Testis (tissue), 3 donors: ENCODE measurements around the gene C10orf67. TPM values are rescaled to one million over a fixed set of nuclear protein-coding genes. Genes with fewer than 3 reads are reported as not detected.

Experiments
- DNase-seq: peaks from one replicate; pipeline ENCODE4 v3.0.0-alpha.2; 2019
- H3K27ac ChIP-seq, 2 donors: fragments of 200-600 bp; sonication (generic); one replicate each; pipeline ENCODE4 v1.5.1; 2019
- H3K27me3 ChIP-seq: fragments of 200-600 bp; sonication (generic); one replicate; pipeline ENCODE4 v1.5.1; 2019
- H3K36me3 ChIP-seq: fragments of 200-600 bp; sonication (generic); one replicate; pipeline ENCODE4 v1.5.1; 2017; ENCODE audit warnings: low read depth; ENCODE audit errors: missing control alignments
- H3K4me1 ChIP-seq: fragments of 200-600 bp; sonication (generic); one replicate; pipeline ENCODE4 v1.5.1; 2019
- H3K4me3 ChIP-seq, 2 donors: fragments of 200-600 bp; sonication (generic); one replicate each; pipeline ENCODE4 v1.5.1; 2017 to 2019
- H3K9me3 ChIP-seq: fragments of 200-600 bp; sonication (generic); one replicate; pipeline ENCODE4 v1.5.1; 2017
- POLR2A ChIP-seq: fragments of 450-650 bp; IDR thresholded peaks from one replicate; pipeline ENCODE4 v1.6.1; 2017; ENCODE audit warnings: antibody characterized with exemption, mild to moderate bottlenecking, moderate library complexity
- WGBS, 2 donors: methylation state at CpG; one replicate each; pipeline ENCODE4 v1.1.5; 2018; 5-methylcytosine and 5-hydroxymethylcytosine counted together
- intact Hi-C: fragments of 100-400 bp; cut with DNase I; formaldehyde crosslinking; loops from one replicate; pipeline ENCODE4 v1.15.1; 2023; ENCODE audit warnings: low total_unique reads
- polyA plus RNA-seq: library from polyadenylated mRNA; stranded (reverse); fragments of 350-450 nt; fragmentation: Illumina TruSeq; extraction: RNeasy Lipid Tissue Mini Kit (QIAGEN cat#74804); gene quantifications from one replicate; pipeline ENCODE4 v1.2.3, GENCODE V29; 2014; ENCODE audit warnings: low read depth, low replicate concordance; ENCODE audit not compliant: insufficient read depth
- total RNA-seq, 2 donors: library from RNA; depleted of rRNA; stranded (reverse); fragments of >200 nt; gene quantifications; one replicate each; pipeline ENCODE4 v1.2.3, GENCODE V29; 2016
- TF ChIP-seq, protein P1 (sequence below), 3 experiments: fragments of 450-650 bp in 2 of 3; fragments of 200-600 bp in 1 of 3; sonication (generic) in 1 of 3; IDR thresholded peaks; one replicate each; pipeline ENCODE4 v1.5.1; 2016 to 2019; ENCODE audit warnings: antibody characterized with exemption in 3 of 3, mild to moderate bottlenecking in 2 of 3, moderate library complexity in 1 of 3

The C10orf67 gene
- total and polyA plus RNA-seq, 3 donors from 2014 or later = 3.0 to 11.1 (median 7.1) TPM

- WGBS, 2 donors = 2 to 5% methylated on average over 19 of the region's 19 CpGs
- no peaks in the 10 kb centered on the region for H3K27me3 ChIP-seq
- intact Hi-C loops = no loop called here
- H3K9me3 ChIP-seq = no peaks in the 10 kb centered on the region
- H3K36me3 ChIP-seq = no peaks in the 10 kb centered on the region
- H3K27ac ChIP-seq = no peak overlapping the region
- TF ChIP-seq POLR2A = no peak
- TF ChIP-seq, protein P1, sequence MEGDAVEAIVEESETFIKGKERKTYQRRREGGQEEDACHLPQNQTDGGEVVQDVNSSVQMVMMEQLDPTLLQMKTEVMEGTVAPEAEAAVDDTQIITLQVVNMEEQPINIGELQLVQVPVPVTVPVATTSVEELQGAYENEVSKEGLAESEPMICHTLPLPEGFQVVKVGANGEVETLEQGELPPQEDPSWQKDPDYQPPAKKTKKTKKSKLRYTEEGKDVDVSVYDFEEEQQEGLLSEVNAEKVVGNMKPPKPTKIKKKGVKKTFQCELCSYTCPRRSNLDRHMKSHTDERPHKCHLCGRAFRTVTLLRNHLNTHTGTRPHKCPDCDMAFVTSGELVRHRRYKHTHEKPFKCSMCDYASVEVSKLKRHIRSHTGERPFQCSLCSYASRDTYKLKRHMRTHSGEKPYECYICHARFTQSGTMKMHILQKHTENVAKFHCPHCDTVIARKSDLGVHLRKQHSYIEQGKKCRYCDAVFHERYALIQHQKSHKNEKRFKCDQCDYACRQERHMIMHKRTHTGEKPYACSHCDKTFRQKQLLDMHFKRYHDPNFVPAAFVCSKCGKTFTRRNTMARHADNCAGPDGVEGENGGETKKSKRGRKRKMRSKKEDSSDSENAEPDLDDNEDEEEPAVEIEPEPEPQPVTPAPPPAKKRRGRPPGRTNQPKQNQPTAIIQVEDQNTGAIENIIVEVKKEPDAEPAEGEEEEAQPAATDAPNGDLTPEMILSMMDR (IDR thresholded peaks at IDR 0.05) = no peak
- H3K4me1 ChIP-seq = no peaks in the 10 kb centered on the region
- DNase-seq = no peak
- peak overlapping the region in 1 of 2 donors; percentile 18 for H3K4me3 ChIP-seq
These were observed 151.0 kb downstream of the C10orf67 start for GRCh38 chr10:23193435-23194074.

- Histone ChIP-seq H3K4me1 (no peaks in the 10 kb centered on the region), H3K4me3 (peak overlapping the region; percentile 18 to 40), H3K9me3 (no peaks in the 10 kb centered on the region), H3K27ac (no peak overlapping the region), H3K36me3 (no peaks in the 10 kb centered on the region), H3K27me3 (no peaks in the 10 kb centered on the region)
- intact Hi-C loops = no loop called here
- no peak for DNase-seq
- WGBS, 2 donors = 1 to 3% methylated on average over 6 to 61 of the region's 100 CpGs
- TF ChIP-seq POLR2A = no peak
- TF ChIP-seq, protein P1 (IDR thresholded peaks at IDR 0.05) = no peak
These were observed 151.7 kb downstream of the C10orf67 start for GRCh38 chr10:23192712-23193434.

GRCh38 chr10:23191764-23192711 is 152.6 kb downstream of the C10orf67 start, which contains the start of gene PTF1A:
TSS of gene PTF1A (plus strand) at chr10:23192312. CDS start at chr10:23192531, 219 bp downstream.
- H3K27ac ChIP-seq = no peak within 1 kb of the TSS
- WGBS, 2 donors = 1% methylated on average over 88 of the region's 107 CpGs; no CpG with 5 or more reads in 1 of the 2 donors
- H3K36me3 ChIP-seq = no peaks in the 10 kb centered on the region
- H3K27me3 ChIP-seq = no peaks in the 10 kb centered on the region
- TF ChIP-seq, protein P1 (IDR thresholded peaks at IDR 0.05) = no peak
- no peak for TF ChIP-seq POLR2A
- H3K4me1 ChIP-seq = no peaks in the 10 kb centered on the region
- peak within 1 kb of the TSS; percentile 18 to 40 for H3K4me3 ChIP-seq
- peak; percentile 67 for DNase-seq
- intact Hi-C loops = no loop called here
- H3K9me3 ChIP-seq = no peaks in the 10 kb centered on the region

- Histone ChIP-seq H3K4me3 (peak overlapping the region; percentile 18 to 40), H3K27ac (no peak overlapping the region), H3K27me3 (no peaks in the 10 kb centered on the region), H3K36me3 (no peaks in the 10 kb centered on the region), H3K4me1 (no peaks in the 10 kb centered on the region), H3K9me3 (no peaks in the 10 kb centered on the region)
- intact Hi-C loops = no loop called here
- TF ChIP-seq, protein P1 (IDR thresholded peaks at IDR 0.05) = no peak
- TF ChIP-seq POLR2A = no peak
- WGBS, 2 donors = 2% methylated on average over 23 to 33 of the region's 36 CpGs
- DNase-seq = peak; percentile 50
These were observed 153.5 kb downstream of the C10orf67 start for GRCh38 chr10:23190872-23191763.
